ENCODE results near the gene WNK1.

The WNK1 gene

DNA sequence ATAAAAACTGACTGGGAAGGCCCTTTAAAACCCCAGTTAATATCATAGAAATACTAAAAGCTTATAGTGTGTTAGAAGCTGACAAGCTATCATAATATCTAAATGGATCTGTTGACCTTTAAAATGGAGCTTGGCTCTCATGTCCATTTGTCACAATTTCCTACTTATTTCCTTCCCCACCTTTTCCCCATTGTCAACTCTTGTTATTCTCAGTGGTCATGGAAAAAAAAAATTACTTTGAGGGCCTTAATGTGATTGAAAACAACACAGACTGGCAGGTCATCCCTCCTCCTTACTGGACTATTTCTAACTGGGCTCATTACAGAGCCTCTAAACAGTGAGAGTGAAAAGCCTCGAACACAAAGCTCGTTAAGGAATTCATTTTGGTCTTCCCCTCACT lies 13.7 kb upstream of the WNK1 start:
- TF ChIP-seq, protein P1, sequence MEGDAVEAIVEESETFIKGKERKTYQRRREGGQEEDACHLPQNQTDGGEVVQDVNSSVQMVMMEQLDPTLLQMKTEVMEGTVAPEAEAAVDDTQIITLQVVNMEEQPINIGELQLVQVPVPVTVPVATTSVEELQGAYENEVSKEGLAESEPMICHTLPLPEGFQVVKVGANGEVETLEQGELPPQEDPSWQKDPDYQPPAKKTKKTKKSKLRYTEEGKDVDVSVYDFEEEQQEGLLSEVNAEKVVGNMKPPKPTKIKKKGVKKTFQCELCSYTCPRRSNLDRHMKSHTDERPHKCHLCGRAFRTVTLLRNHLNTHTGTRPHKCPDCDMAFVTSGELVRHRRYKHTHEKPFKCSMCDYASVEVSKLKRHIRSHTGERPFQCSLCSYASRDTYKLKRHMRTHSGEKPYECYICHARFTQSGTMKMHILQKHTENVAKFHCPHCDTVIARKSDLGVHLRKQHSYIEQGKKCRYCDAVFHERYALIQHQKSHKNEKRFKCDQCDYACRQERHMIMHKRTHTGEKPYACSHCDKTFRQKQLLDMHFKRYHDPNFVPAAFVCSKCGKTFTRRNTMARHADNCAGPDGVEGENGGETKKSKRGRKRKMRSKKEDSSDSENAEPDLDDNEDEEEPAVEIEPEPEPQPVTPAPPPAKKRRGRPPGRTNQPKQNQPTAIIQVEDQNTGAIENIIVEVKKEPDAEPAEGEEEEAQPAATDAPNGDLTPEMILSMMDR (IDR thresholded peaks at IDR 0.05; ENCODE audit: control extremely low read depth, extremely low read depth, low read depth, missing control alignments): no peak
- POLR2A ChIA-PET: interaction anchor here (0.5 to 1.1 kb wide), 2 partner anchors 9 to 396 kb away, joined by 4 to 10 read pairs; no protein-coding TSS in a partner anchor
- CTCF ChIA-PET: interaction anchor here (0.9 to 4.1 kb wide), 8 partner anchors 10 to 163 kb away, joined by 3 to 27 read pairs (median 4); no protein-coding TSS in a partner anchor
- DNase-seq (ENCODE audit: extremely low spot score): no peak

GRCh38 chr12:739349-739748 lies 13.0 kb upstream of the WNK1 start:
- TF ChIP-seq, protein P1 (IDR thresholded peaks at IDR 0.05; ENCODE audit: control extremely low read depth, extremely low read depth, low read depth, missing control alignments): no peak
- no peak for DNase-seq (ENCODE audit: extremely low spot score)
- CTCF ChIA-PET: interaction anchor here (0.9 to 4.1 kb wide), 7 partner anchors 11 to 163 kb away, joined by 3 to 27 read pairs (median 4); no protein-coding TSS in a partner anchor
- POLR2A ChIA-PET: interaction anchor here (1.1 kb wide), 1 partner anchor 9 kb away, joined by 10 read pairs; no protein-coding TSS in a partner anchor

- POLR2A ChIA-PET: no interaction called here
- CTCF ChIA-PET: interaction anchor here (2.2 to 2.8 kb wide), 3 partner anchors 10 to 73 kb away, joined by 6 to 18 read pairs (median 12); partner anchors contain the start of gene WNK1
- TF ChIP-seq, protein P1 (IDR thresholded peaks at IDR 0.05; ENCODE audit: control extremely low read depth, extremely low read depth, low read depth, missing control alignments): no peak
- no peak for DNase-seq (ENCODE audit: extremely low spot score)
Observed at GRCh38 chr12:740921-741320, 11.5 kb upstream of the WNK1 start.

DNA sequence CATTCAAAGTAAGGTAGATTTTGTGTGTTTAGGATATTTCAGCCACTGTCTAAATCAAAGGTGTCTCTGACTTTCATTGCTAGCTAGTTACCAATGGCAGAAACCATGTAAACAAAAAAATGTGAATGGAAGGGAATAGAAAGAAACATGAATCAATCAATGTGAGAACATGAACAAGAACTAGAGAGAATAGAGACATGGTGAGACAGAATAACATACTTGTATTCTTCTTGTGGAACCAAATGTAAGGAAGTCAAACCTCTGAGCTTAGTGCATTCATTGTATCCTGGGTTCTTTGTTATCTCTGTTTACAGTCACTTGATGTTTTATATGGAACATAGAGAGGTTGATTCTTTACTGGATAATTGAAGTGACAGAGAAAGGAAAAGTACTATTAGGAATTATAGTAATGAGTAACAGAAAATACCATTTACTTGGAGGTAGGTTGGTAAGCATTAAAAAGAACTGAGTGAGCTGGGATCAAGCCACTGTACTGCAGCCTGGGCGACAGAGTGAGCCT lies 2.6 kb upstream of the WNK1 start:
- TF ChIP-seq, protein P1 (IDR thresholded peaks at IDR 0.05; ENCODE audit: control extremely low read depth, extremely low read depth, low read depth, missing control alignments): no peak
- ChIA-PET CTCF (interaction anchor here (0.6 to 5.8 kb wide), 20 partner anchors 8 to 292 kb away, joined by 3 to 52 read pairs (median 8); partner anchors contain the start of gene RAD52), POLR2A (interaction anchor here (0.6 kb wide), 1 partner anchor 119 kb away, joined by 3 read pairs; no protein-coding TSS in a partner anchor)
- no peak for DNase-seq (ENCODE audit: extremely low spot score)

DNA sequence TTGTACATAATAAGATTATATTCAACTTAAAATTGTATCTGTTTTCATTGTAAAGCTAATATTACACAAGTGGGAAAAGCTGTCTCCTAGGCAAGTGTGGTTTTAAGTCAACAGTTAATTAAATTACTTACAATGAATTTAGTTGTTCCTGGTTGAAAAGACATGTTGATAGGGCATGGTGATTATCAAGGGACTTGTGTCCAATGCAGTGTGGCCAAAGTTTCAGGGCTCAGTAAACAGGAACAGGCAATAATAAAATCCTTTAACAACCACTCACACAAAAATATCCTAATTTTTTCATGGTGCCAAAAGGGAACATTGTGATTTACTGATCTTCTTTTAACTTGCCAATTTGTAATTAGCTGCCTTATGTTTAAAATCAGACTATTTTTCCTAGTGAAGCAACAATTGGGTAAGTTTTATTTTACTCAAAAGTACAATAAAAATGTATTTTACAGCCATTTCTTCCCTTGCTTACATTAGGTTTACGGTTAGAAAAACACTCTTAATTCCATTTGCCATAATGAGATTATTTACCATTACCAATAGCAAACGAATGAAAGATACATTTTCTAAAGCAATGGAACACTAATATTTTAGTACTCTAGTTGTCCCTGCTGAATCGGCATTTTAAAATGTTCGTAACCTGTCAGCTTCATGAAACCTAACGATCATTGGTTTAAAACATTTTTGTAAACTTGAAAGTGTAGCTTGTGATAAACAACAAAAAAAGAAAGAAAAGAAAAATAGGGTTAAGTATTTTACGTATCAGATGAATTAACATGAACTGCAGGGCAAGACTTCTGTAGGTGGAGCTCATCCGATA lies 1.8 kb upstream of the WNK1 start:
- DNase-seq (ENCODE audit: extremely low spot score): no peak
- ChIA-PET POLR2A (interaction anchor here (0.7 to 1.0 kb wide), 2 partner anchors 74 to 76 kb away, joined by 3 to 4 read pairs; no protein-coding TSS in a partner anchor), CTCF (interaction anchor here (0.6 to 5.8 kb wide), 69 partner anchors 9 to 342 kb away, joined by 3 to 52 read pairs (median 5); partner anchors contain the start of genes NINJ2 and RAD52)
- TF ChIP-seq, protein P1 (IDR thresholded peaks at IDR 0.05; ENCODE audit: control extremely low read depth, extremely low read depth, low read depth, missing control alignments): no peak
